Cardiac fibroblast (primary cell): ENCODE data around the gene FOXN3.

Source experiments
- DNase-seq, 2 donors: peaks; one replicate each; pipeline versions ENCODE4 v3.0.0 to v3.0.0-alpha.2; 2010; ENCODE audit warnings: low read depth in 2 of 2
- H3K4me3 ChIP-seq, 2 donors: replicated peaks in 1 of 2; 1 replicate in 1 of 2; 2 replicates in 1 of 2; pipeline ENCODE4 v1.5.1; 2011; ENCODE audit warnings: low read depth in 2 of 2, low read length in 2 of 2, mild to moderate bottlenecking in 2 of 2, moderate library complexity in 1 of 2
- CTCF ChIP-seq: IDR thresholded peaks from one replicate; pipeline ENCODE4 v1.5.1; 2011; ENCODE audit warnings: low read depth, mild to moderate bottlenecking, low read length, inconsistent platforms

The FOXN3 gene

GRCh38 chr14:89171168-89171567 is 245.9 kb downstream of the FOXN3 start:
- DNase-seq = peak; percentile 57 to 71
- no peak for TF ChIP-seq CTCF
- no peak overlapping the region for H3K4me3 ChIP-seq

- no peak for TF ChIP-seq CTCF
- DNase-seq = no peak
- H3K4me3 ChIP-seq = no peak overlapping the region
Observed at GRCh38 chr14:89167705-89168104, 249.3 kb downstream of the FOXN3 start.

- TF ChIP-seq CTCF = no peak
- DNase-seq = no peak
Observed at GRCh38 chr14:89166633-89167032, 250.4 kb downstream of the FOXN3 start.

GRCh38 chr14:89165189-89166181 is 251.5 kb downstream of the FOXN3 start:
- no peak overlapping the region for H3K4me3 ChIP-seq
- no peak for TF ChIP-seq CTCF
- peak in 1 of 2 donors; percentile 21 for DNase-seq

More at GRCh38 chr14:89166633-89167032, 250.4 kb downstream of the FOXN3 start:
- H3K4me3 ChIP-seq = no peak overlapping the region

GRCh38 chr14:89164168-89165073 is 252.6 kb downstream of the FOXN3 start:
- DNase-seq = no peak
- no peak for TF ChIP-seq CTCF
- no peak overlapping the region for H3K4me3 ChIP-seq

- no peak for DNase-seq
- TF ChIP-seq CTCF = no peak
Observed at GRCh38 chr14:89163031-89163636, 253.9 kb downstream of the FOXN3 start.

More at GRCh38 chr14:89163031-89163636, 253.9 kb downstream of the FOXN3 start:
- no peak overlapping the region for H3K4me3 ChIP-seq
